ENCODE results near the gene ZFHX3.
A peak's percentile ranks its signal among the peaks of the same experiment; 100 is the strongest.

Gene ZFHX3

DNA sequence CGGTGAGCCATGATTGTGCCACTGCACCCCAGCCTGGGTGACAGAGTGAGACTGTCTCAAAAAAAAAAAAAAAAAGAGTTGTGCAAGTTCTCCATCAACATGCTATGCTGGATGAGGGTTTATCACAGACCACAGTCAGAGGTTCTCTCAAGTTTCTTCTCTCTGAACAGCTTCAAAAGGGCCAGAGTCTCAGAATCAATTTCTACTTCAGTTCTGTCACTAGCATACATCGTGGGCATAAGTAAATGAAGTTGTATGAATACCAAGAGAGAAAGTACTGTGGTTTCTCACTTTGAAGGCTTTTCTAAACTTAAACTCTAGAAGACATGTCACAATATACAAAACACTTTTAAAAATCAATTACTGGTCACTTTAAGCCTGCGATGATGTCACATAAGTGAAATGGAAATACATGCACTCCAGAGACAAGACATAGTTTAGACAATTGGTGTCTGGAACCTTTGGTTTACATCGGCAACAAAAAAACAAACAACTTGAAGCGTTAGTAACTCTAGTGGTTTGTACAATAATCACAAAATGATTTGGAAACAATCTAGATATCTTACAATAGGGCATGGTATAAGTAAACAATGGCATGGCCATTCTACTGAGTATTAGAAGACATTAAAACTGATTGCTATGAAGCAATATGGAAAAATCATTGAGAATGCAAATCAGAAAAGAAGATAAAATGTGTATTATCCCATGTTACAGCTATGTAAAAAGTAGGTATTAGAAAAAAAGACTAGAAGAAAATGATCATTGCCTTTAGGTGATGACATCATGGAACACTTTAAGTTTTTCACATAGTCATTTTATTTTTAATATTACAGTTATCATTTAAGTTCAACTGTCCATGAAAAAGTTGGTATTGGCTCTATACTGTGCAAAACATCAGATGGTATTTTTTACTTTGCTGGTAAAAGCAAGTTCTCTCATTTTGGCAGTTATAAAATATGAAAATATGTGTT, 232.3 kb downstream of the ZFHX3 start:
- DNase-seq, result no peak

DNA sequence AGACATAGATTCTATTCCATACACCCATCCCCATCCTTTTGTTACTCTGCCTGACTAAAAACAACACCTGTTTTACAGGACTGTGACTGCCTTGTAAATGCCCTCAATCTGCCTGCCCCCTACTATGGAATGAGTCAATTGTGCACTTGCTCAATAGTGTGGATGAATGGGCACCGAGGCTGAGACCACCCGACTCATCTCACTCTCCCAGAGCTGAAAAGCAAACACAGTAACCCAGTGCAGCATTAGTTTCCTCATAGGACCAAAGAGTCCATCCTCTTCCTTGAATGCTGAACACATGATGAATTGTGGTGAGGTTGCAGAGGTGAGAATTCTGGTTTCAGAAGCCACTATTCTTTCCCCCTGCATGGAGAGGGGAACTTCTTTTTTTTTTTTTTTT, 233.7 kb downstream of the ZFHX3 start:
- DNase-seq, result no peak

DNA sequence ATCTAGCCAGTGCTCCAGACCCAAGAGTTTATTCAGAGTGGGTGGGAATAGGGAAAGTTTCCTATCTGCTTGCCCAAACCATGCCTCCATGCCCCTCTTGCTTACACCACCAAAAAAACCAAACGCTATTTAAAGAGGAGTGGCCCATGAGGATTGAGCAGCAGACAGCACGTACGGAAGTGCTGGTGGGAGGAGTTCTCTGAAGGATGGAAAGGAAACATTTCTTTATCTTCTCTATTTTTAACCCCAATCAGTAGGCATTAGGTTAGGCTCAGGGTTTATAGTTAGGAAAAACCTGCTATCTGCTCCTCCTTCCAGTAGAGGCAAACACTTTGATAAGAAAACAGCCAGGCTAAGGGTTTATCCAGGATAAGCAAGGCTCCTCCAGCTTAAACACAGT, 235.3 kb downstream of the ZFHX3 start:
- DNase-seq, result no peak

DNA sequence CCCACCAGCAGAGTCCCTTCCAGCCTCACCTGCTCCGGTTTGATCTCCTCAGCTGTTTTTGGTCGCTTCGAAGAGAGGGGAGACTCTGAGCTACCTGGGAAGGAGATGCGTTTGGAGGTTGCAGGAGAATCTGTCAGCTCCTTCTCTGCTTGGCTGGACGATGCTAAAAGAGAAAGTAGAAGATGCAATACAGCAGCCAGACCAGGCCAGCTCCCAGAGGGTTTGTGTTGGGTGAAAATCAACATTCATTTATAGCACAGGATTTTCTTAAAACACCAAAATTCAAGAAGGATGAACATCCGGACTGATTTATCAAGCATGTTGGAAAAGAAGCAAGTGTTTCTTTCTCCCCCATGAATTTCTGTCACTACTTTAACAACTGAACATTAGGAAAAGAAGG, 236.1 kb downstream of the ZFHX3 start:
- no peak for DNase-seq

DNA sequence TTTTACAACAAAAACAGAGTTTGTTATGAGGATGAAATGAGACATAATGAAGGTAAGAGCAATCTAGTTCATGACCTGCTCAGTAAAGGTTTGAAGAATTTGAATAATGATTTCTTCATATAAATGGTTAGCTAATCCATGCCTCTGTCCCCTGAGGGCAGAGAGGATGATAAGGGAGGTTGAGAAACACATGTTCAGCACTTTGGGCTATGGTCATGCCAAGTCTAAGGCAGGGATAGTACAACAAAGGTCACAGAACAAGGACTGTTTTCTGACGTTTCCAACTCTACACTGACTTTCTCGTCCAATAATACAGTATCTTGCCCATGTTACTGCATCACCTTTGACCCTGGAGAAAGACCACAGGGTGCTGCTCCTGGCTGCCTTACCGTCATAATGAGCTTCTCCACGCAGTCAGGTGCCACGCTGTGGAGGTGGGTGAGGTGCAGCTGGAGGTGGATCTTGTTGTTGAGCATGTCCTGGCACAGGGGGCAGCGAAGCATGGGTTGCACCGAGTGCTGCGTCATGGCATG, 236.7 kb downstream of the ZFHX3 start:
- DNase-seq, result no peak

DNA sequence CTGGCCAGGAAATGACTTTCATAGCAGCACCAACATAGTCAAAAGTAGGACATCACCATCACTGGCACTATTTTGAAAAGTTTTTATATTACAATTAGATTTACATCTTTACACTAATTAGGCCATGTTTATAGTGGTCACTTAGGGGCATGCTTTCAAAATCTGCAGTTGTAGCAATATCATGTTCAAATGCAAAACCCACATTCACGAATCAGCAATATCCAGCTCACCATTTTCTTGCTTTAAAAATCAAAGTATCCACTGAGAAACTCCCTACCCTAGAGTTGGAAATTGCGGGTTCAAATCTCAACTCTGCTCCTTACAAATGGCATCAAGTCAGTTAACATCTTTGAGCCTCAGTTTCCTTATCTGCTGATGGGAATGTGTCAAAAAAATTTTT, 237.4 kb downstream of the ZFHX3 start:
- no peak for DNase-seq

DNA sequence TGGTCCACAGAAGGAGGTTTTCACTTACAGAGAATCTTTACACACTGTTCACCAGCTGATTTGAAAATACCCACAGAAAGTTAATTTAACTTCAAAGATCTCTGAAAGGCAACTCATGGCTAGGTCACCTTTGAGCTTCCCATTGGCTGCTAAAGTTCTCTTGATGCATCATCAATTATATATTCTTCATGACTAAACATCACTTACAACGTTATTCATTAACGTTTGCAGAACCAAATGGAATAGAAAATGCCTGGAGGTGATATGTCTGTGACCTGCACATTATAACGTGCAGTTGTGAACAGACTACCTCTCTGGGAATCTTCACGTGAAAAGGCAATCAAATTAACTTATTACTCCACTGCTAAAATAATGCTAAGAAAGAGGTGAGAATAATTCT, 238.5 kb downstream of the ZFHX3 start:
- no peak for DNase-seq

DNA sequence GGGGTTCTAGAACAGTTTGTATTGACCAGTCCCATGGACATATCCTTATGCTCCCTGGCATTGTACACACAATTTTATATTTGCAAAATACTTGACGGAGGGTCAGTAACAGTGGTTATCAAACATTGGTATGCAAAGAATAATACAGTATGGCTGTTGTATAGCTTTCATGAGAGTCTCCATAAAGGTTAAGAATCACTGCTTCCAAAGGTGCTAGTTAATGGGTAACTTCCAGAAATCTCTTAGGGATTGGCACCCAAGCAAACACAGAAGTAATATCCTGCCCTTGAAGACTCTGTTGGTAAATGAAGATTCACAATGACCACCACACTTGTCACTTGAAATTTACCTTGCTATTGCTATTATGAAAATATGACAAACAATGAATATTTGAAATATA, 239.2 kb downstream of the ZFHX3 start:
- no peak for DNase-seq

DNA sequence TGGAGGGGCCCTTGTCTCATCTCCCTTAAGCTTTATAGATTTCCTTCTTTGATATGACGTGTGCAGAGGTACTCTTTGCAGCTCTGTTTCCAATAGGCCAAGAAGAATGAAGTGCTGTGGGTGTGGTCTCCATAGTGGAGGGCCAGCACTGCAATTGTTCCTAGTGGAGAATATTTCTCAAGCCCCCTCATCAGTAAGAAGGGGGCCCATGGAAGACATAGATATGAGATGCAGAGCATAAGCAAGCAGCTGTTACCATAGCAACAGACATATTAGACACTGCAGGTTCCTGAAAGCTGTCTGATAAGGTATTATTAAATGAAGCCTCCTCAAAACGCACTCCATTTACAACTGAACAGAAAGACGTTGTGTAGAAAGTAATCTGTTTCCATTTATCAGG, 240.7 kb downstream of the ZFHX3 start:
- no peak for DNase-seq

DNA sequence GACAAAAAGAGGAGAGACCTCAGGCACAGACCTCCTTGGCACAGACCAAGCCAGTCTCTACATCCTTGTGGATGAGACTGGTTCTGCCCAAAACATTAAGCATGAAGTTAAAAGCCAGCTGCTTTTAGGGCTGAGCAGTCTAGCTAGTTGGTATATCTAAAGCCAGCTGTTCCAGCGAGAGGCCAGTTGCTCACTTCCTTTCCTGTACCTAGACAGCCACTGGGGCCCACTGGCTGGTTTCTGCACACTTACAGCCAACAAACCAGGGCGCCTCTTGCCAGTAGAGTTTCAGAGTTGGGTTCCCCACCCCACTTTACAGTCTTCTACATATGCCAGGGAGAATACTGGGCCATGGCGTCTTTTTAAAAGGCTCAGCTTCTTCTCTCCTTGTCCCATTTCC, 242.4 kb downstream of the ZFHX3 start:
- DNase-seq, result no peak

DNA sequence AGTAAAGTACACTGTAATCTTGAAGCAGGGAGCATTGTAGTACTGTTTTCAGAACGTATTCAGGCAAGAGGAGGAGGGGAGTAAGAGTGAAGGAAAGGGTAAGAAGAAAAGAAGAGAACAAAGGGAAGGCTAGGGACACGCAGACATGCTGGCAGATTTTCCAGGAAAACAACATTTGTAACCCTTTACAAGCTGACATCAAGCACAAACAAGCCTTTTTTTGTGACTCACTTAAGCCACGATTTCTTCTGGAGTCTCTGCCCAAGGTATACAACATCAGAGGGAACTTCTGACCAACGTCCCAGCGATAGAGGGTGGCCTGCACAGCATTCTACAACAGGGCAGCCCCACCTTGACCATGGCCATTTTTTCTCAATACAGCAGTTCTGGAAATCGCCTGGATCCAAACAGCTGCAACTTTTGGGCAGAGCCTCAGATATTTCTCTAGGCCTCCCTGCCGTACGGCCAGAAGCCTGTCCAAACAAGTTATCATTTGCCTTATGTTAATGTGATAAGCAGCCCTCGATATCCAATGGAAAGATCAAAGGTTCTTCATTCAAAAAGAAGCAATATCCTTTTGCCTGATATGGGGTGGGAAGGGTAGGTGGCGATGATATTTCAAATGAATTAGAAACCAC, 247.3 kb downstream of the ZFHX3 start:
- no peak for DNase-seq

DNA sequence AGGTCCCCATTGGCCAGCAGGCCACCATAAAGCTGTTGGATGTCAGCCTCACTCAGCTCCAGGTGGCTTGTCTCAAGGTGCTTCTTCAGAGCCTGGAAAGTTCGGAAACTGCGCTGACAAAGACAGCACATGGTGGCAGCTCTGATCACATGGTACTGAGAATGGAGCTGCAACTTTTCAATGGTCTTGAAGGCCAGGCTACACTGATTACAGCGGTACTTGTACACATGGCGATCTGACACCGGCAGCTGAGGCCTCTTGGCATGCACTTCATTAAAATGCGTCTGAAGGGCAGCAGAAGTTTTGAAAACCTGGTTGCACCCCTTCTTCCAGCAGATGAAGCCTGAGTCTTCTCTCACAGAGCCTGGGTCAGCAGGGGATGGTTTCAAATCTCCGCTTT, 249.7 kb downstream of the ZFHX3 start:
- no peak for DNase-seq

DNA sequence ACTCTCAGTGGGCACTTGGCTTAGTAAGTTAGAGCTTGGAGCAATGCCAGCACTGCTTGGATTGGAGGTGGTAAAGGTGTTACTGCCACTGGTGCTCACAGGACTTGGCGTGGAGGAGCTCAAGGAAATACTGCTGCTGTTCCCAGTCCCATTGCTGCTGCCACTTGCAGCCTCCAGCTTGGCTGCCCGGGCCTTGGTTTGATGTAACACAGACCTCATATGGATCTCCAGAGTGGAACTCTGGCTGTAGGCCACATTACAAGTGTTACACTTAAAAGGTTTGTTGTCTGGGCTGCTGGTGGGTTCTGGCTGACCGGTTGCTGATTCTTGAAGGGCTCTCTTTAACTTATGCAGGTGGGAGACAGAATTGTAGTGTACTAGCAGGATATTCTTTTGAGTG, 250.3 kb downstream of the ZFHX3 start:
- DNase-seq, result no peak

DNA sequence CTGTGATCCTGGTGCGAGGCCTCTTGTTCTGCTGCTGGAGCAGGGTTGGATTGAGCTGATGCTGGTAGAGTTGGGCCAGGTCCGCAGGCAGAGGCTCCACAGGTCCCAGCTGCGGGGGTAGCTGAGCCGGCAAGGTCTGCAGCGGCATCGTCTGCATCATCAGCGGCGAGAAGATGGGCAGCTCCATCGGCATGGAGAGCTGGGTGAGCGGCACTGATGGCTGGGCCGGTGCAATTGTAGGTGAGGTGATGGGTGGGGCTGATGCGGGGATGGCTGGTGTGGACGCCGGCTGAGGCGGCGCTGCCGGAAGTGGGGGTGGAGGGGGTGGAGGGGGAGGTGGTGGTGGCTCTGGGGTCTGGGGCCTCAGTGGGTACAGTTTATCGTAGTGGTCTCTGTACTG, 251.7 kb downstream of the ZFHX3 start:
- DNase-seq, result no peak

DNA sequence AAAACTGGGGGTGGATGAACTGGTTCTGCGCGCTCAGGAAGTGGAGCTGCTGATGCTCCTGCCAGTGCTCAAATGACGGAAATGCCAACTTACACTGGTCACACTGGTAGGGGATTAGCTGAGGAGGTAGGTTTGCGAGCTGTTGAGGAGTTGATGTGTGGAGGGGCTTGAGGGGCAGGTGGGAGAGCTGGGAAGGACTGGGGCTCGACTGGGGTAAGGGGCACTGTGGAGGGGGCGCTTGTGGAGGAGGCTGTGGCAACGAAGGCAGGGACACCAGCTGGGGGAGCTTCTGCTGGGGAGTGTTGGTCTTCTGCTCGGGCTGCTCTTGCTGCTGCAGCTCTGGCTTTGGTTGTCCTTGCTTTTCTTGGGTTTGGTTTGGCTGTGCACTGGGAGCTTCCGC, 252.9 kb downstream of the ZFHX3 start:
- DNase-seq, result no peak

DNA sequence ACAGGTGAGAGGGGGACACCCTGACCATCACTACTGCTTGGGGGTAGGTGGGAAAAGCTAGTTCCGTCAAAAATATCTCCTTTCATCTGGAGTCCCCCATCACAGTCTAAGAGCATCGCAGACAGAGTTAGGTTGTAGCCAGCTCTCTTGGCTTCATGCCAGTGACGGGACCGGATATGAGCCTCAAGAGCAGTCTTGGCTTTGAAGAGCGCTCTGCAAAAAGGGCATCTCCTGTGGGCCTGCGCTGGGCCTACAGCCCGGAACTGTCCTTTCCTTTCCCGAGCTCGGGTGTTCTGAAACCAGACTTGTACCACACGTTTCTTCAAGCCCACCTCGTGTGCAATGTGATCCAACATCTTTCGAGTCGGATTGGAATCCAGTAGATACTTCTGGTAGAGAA, 253.6 kb downstream of the ZFHX3 start:
- no peak for DNase-seq

DNA sequence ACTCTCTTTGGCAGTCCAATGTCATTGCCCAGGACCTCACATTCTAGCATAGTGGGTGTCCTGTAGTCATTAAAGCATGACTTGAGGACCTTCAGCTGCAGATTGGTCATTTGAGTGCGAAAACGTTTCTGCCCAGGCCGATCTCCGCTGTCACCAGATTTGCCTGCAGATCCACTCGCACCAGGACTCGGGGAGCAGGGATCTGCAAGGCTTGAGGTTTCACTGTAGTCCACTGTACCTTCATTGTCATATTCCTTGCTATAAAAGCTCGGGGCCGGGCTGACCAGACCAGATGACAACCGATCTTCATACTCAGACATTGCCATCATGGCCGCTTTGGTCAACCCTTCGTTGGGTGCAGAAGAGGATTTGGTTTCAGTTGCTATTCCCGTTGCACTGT, 254.2 kb downstream of the ZFHX3 start:
- no peak for DNase-seq

DNA sequence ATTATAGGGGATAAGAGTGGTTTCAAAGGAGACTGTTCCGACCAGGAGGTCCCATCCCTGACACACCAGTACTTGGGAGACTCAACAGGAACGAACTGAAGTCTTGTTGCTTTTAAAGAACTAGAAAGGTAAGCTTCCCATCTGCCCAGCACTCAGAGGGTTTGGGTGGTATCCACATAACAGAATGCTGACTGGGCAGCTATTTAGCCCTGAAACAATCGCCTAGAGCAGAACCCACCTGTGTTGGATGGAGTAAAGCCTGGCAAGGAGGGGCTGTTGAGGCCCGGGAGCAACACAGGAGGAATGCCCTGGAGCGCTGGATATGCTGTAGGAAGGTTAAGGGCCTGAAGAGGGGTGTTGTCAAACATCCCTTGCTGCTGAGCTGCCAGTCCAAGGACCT, 254.9 kb downstream of the ZFHX3 start:
- no peak for DNase-seq

DNA sequence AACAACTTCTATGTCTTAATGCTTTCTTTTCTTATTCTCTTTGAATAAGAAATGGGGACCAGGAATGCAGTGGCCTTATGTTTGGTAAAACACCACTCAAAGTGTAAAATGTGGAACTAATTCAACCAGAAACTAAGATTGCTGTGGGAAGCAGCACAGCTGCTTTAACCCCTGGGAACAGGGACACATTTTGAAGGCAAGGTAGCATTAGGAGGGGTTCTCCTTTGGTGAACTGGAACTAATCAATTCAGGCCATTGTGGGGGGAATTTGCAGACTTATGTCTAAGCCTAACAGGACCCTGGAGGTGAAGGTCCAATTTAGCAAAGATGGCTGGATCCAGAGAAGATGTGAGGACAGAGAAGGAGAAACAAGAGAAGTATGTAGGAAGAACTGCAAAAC, 256.1 kb downstream of the ZFHX3 start:
- no peak for DNase-seq

DNA sequence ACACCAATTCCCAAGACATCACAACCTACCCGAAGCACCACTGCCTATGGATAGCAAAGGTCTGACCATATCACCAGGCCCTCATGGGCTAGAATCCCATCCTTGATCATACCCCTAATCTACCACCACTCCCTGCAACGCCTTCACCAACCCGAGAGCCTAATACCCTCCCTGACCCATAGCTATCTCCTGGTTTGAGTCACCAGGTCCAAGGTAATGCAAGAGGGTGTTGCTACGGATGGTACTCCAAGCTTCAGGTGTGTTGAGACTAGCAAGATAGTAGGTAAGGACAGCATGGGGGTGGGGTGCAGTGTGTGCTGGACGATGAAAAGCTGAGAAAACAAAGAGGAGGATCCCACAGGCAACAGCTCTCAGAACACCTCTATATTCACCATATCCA, 258.0 kb downstream of the ZFHX3 start:
- no peak for DNase-seq

DNA sequence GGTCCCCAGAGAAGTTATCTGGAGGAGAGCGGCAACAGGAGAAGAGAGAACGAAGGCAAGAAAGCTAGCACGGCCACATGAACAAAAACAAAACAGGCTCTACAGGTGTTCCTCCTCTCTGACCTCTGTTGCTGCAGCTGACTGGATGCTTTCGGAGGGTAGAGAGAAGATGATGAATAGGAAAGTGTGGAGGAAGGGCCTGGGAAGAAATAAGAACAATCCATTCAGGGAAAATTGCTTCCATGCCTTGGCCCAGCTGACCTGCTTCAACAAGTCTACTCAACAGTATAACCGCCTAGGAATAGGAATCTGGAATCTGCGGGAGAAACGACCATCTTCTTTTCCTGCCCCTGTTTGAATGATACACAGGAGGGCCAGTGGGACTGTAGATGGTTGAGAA, 258.5 kb downstream of the ZFHX3 start:
- DNase-seq, result no peak

DNA sequence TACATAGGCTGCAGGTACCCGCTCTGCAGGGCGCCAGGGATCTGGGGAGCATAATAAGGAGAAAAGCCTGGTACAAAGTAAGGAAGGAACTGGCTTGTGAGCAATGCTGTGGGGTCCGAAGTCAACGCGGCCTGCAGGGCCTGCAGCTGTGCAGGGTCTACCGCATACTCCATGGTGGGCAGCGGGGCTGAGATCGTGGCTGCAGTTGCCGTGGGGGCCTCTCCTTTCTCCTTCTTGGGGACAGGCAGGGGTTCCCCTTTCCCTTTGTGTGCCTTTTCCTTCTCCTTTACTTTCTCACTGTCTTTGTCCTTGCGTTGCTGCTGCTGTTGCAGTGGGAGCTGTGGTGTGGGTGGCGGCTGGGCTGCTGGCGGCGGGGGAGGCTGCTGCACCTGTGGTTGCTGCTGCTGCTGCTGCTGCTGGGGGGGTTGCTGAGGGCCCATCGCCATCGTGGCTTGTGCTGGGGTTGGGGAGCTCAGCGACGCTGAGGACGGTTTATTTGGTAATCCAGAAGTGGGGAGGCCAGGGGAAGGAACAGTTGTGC, 259.6 kb downstream of the ZFHX3 start:
- DNase-seq, result no peak

DNA sequence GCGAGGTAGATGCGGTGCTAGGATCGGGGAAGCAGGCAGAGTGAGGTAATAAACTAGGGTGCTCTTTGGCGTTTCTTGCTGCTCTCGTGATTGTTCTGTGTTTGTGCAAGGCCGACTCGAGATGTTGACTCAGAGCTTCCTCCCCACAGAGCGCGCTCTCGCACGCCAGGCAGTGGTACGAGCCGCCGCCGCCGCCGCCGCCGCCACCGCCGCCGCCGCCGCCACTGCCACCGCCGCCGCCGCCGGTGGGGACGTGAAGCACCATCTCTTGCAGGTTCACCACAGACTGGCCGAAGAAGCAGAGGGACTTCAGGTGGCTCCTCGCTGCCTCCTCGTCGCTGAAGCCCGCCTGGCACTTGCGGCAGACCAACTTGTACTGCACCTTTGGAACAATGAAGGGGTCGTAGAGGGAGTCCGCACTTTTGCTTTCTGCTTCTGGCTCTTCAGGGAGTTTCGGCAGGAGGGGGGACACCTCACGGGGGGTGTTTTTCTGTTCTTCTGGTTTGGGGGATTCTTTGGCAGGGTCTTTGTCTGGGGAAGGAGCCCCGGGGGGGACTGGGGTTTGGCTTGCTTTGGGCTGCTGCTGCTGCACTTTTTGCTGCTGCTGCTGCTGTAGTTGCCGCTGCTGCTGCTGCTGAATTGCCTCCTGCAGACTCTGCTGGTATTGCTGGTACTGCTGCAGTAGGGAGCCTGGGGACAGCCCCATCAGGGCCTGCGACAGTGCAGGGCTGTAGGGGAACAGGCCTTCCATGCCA, 260.2 kb downstream of the ZFHX3 start:
- DNase-seq, result peak in 4 of 5 experiments; percentile 5 to 92 (median 28)
